GM21619 (cell line): Measurements from ENCODE around the gene SESN1.
"Not testable (repeated sequence)": the region's sequence is repeated elsewhere in the genome, so short reads cannot be mapped to it uniquely, and the experiment has no call there.

Source experiments
- ATAC-seq: cut with Tn5 transposase; IDR thresholded peaks from one replicate; pipeline ENCODE4 v1.9.1; 2021; ENCODE audit not compliant: unreplicated experiment

The SESN1 gene

DNA sequence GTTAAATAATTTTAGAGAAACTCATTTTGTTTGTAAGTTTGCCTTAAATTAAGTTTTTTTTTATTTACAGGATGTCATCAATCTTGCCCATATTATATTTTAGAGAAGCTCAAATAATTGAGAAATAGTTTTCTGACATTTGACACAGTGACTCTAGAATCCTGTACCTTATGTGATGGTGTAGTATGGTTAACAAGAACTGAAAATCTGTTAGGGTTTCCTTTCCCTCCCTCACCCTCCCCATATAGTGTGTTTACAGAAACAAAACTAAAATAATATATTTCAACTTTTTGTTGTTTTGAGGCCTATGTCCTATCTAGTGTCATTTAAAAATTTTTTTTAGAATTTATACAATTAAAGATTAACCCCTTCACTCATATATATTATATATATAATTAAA lies 91.8 kb downstream of the SESN1 start:
- ATAC-seq, result no peak

DNA sequence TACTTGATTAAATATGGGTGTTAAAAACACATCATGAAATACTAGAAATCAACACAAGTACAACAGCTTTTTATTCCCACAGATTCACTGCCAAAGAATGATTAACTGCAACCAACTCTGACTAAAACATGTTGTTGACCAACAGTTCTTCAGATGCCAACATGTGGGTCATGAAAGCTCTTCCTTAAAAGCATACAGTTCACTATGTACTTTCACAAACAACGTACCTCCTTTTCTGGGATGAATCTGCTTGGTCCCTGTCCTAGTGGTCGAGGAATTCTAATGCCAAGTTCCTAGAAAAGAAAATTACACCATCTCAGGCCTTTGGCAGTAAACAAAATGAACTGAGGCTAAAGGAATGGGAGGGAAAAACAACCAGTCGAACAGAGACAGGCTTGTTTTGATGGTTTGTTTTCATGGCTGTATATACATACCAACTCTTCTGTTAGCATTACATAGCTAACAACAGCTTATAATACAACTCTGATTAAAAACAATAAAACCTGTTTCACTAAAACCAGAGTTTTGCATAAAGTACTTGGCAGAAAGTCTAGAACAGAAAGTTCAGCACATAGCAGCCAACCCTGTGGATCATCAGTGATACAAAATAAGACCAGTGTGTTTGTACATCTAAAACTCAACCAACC lies 92.5 kb downstream of the SESN1 start:
- ATAC-seq, result no peak

DNA sequence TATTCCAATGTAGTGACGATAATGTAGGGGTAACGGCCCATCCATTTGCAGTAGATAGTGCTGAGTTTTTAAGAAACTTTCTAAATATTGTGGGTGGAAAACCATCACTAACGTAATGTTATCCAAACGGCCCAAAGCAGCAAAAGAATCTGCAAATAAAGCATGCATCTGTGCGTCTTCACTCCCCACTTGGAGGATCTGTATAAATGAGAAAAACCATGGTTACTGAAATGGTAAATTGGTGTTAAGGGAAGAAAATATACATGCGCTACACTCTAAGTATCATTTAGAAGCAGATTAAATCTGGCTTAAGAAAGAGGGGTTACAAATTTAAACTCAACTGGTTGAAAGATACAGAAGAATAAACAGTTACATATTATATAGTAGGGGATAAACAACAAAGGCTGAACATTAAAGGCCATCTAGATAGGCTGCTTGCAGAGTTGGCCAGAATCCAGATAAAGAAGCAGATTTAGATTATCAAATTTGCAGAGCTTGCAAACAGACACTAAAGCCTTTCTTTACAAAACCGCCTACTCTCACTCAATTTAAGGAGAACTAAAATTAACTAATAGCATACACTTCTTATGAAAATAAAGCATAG lies 93.3 kb downstream of the SESN1 start:
- ATAC-seq, result no peak

DNA sequence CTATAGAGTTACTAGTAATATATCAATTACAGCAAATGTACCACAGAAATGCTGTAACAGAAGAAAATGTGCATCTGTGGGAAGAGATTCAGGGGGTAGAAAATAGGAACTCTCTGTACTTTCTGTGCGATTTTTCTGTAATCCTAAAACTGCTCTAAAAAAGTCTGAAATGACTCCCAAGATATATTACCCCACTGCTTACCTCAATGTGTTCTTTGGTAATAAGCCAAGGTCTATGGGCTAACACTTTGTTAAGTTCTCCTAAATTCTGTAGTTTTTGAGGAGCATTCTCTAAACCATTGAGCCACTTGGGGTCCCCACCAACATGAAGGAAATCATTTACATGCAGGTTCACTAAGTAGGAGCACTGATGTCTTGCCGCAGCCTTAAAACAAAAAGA lies 94.4 kb downstream of the SESN1 start:
- ATAC-seq, result no peak

DNA sequence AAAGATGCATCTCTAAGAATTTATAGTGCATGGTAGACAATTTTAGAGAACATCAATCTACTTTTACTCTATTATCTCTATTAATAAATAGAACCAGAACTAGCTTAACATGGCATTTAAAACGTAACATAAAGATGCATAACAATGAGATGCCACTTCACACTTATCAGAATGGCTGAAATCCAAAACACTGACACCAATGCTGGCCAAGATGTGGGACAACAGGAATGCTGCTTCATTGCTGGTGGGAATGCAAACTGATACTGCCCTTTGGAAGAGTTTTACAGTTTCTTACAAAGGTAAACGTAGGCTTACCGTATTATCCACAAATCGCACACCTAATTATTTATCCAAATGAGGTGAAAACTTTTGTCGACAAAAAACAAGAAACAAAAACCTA lies 95.2 kb downstream of the SESN1 start:
- no peak for ATAC-seq

DNA sequence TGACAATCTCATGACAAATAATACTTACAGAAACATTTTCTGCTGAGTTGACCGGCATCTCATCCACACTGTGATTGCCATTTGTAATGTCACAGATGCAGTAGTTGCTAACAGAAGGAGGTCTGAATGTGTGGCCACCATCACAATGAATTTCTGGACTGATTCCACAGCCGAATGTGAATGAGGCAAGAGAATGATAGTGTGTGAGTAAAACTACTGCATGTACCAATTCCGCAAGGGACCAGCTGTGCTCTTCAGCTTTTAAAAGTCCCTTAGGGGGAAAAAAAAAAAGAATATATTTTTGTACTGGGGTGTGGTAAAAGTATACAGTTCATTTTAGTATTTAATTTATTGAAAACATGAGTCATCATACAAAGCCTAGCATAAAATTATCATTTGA lies 96.2 kb downstream of the SESN1 start:
- no peak for ATAC-seq

DNA sequence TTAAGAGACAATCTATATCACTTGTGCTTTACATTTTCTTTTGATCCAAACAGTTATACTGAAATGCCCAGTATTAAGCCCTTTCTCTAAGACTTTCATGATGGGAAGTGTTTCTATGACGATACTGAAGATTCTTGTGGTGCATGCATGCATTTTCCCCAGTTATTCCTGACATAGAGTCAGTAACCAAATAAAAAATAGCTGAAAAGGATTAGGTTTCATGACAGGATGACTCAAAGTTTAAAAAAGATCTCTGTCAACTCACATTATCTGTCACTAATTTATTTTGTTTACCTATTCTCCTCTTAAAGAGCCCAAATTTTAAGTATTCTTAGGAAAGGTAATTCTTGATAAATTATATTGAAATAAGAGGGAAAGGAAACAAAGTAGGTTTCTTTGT lies 98.4 kb downstream of the SESN1 start:
- no peak for ATAC-seq

DNA sequence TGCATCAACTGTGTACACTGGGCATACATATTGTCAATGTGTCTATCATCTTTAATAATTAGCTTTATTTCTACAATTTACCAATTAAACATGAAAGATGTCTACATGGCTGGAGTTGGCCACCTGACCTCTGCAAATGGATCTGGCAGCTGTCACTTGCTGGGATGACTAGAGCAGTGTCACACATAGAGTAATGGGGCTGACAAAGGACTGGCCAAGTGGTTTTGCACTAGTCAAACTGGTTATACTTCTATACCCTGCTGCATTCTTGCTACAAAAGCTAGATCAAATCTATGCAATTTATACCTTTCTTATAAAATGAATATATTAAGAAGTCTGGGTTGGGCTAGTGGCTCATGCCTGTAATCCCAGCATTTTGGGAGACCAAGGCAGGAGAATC lies 99.3 kb downstream of the SESN1 start:
- ATAC-seq, result no peak

DNA sequence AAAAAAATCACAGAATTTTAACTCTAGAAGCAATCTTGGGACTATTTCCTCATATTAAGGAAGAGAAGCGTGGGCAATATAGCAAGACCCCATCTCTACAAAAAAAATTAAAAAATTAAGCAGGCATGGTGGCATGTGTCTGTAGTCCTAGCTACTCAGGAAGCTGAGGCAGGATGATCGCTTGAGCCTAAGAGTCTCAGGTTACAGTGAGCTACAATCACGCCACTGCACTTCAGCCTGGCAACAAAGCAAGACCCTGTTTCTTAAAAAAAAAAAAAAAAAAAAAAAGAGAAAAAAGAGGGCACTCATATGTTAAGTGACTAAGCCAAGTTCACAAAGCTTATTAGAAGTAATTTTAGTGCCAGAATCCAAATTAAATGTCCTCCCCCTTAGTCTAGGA lies 100.8 kb downstream of the SESN1 start:
- no peak for ATAC-seq

DNA sequence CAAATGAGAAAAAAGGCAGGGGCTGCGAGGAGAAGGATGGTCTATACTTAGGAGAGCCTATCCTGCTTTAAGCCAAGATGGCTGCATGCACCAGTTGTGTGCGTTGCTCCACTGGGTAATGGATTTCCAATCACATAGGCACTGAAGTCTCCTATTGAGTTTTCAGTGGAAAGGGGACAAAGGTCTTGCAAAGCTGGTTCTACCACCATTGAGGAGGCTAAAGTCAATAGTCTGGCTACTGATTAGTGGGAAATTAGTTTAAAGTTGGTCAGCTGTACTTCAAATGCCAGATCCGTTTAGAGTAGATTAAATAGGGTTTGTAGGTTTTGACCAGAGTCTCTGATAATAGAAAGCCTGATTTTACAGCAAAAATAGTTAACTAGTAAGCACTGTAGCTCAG lies 104.9 kb downstream of the SESN1 start:
- ATAC-seq, result no peak

DNA sequence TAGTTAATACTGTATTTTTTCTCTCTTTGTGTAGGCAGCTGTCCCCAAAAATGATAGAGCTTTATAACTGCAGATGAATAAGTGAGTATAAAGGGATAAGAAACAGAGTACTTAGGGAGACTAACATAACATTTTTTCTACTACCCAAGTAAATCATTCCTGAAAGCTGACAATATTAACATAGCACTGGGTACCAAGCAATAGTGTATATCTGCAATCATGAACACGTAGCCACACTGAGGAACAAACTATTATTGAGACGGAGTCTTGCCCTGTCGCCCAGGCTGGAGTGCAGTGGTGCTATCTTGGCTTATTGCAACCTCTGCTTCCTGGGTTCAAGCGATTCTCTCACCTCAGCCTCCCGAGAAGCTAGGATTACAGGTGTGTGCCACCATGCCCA lies 105.9 kb downstream of the SESN1 start:
- no peak for ATAC-seq

DNA sequence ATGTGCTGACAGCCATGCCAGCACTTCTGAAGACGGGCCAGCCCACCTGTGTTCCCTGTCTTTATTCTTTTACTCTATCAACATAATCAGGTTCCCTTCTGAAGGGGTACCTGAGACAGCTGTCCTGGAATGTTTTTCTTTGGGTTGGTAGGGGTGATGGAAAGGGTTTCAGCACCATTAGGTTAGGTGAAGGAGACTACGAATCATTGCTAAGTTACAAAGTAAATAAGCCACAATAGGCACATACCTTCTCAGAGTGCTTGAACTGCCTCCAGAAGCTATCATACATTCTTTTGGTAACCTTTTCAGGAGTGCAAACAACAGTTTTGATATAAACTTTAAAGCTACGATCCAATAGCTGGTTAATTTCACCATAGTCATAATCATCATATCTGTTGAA lies 106.3 kb downstream of the SESN1 start:
- ATAC-seq, result no peak

DNA sequence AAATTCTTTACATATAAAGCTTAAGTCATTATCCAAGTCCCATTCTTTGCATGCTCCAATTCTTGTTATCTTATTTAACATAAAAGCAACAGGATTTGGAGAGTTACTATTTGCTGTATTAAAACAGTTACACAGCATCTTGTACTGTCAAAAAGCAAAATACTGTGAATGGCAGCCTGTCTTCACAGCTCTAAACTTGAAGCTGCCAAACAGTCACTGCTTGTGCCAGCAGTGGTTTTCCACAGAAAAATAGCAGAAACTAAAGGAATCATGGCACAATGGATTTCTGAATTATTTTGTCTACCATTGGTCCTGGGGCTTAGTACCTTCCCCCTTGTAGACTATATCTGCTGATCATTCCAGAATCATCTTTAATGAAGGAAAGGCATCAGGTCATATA lies 107.5 kb downstream of the SESN1 start:
- ATAC-seq, result no peak

DNA sequence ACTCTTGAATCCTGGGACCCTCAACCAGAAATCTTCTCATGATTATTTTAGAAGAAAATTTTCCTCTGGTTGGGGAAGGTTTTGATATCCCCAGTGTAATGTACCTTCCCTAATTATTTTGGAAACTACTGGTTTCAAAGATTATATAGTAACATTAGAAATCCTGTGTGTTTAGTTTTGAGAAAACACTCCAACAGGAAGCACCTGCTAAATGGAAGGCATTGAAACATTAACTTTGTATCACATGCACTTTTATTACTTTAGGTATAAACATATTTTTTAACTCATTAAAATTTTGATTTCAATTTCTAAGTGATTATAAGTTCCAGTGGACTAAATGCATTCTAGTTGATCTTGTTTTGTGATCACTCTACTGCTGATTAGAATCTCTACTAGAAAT lies 109.3 kb downstream of the SESN1 start:
- no peak for ATAC-seq

DNA sequence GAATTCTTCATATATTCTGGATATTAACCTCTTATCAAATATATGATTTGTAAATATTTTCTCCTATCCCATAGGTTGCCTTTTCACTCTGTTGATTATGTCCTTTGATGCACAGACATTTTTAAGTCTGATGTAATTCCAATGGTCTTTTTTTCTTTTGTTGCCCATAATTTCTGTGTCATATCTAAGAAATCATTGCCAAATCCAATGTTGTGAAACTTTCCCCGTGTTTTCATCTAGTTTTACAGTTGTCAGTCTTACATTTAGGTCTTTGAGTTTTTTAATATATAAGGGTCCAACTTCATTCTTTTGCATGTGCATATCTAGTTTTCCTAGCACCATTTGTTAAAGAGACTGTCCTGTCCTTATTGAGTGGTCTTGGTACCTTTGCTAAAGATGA lies 111.5 kb downstream of the SESN1 start:
- ATAC-seq, result no peak

DNA sequence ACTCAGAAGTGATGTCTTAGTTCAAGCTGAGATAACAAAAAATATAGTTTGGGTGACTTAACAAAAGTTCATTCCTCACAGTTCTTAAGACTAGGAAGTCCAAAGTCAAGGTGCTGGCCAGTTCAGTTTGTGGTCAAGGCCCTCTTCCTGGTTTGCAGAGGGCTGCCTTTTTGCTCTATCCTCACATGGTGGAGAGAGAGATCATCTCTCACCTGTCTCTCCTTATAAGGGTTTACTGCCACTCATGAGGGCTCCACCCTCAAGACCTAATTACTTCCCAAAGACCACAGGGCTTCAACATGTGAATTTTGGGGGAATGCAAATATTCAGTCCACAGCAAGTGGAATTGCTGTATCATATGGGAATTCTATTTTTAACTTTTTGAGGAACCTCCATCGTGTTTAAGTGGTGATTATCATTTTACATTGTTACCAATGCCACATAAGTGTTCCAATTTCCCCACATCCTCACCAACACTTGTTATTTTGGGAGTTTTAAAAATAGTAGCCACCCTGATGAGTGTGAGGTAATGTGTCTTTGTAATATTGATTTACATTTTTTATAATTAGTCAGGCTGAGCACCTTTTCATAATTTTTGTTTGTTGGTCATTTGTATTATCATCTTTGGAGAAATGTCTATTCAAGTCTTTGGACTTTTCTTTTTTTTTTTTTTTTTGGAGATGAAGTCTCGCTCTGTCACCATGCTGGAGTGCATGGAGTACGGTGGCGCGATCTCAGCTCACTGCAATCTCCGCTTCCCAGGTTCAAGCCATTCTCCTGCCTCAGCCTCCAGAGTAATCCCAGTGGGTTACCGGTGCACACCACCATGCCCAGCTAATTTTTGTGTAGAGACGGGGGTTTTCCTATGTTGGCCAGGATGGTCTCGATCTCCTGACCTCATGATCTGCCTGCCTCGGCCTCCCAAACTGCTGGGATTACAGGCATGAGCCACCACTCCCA lies 112.2 kb downstream of the SESN1 start:
- ATAC-seq, result no peak

DNA sequence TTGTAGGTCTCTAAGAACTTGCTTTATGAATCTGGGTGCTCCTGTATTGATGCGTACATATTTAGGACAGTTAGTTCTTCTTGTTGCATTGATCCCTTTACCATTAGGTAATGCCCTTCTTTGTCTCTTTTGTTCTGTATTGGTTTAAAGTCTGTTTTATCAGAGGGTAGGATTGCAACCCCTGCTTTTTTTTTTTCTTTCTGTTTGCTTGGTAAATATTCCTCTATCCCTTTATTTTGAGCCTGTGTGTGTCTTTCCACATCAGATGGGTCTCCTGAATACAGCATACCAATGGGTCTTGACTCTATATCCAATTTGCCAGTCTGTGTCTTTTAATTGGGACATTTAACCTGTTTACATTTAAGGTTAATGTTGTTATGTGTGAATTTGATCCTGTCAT lies 116.0 kb downstream of the SESN1 start:
- ATAC-seq, result not testable (repeated sequence)

DNA sequence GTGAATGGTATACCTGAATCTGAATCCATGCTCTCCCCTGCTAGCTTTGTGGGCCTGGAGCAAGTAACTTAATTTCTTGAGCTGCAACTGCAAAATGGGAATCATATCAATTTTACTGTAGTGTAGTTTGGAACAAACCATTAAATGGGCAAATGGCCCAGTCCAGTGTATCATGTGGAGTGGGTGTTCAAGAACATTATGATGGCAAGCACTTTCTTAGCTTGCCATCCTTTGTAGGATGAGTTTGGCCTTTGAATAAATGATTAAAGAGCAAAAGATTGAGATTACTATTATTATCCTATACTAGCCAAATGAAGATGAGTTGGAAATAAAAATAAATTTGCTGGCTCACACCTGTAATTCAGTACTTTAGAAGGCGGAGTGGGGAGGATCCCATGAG lies 120.4 kb downstream of the SESN1 start:
- ATAC-seq, result no peak

DNA sequence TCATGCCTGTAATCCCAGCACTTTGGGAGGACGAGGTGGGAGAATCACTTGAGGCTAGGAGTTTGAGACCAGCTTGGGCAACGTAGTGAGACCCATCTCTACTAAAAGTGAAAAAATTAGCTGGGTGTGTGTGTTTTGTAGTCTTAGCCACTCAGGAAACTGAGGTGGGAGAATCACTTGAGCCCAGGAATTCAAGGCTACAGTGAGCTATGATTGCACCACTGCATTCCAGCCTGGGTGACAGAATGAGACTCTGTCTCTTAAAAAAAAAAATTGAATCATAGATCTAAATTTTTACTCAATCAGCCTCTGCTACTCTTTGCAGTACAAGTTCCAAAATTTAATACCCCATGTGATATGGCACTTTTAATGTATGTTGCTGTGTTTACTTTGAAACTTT lies 124.9 kb downstream of the SESN1 start:
- ATAC-seq, result no peak

DNA sequence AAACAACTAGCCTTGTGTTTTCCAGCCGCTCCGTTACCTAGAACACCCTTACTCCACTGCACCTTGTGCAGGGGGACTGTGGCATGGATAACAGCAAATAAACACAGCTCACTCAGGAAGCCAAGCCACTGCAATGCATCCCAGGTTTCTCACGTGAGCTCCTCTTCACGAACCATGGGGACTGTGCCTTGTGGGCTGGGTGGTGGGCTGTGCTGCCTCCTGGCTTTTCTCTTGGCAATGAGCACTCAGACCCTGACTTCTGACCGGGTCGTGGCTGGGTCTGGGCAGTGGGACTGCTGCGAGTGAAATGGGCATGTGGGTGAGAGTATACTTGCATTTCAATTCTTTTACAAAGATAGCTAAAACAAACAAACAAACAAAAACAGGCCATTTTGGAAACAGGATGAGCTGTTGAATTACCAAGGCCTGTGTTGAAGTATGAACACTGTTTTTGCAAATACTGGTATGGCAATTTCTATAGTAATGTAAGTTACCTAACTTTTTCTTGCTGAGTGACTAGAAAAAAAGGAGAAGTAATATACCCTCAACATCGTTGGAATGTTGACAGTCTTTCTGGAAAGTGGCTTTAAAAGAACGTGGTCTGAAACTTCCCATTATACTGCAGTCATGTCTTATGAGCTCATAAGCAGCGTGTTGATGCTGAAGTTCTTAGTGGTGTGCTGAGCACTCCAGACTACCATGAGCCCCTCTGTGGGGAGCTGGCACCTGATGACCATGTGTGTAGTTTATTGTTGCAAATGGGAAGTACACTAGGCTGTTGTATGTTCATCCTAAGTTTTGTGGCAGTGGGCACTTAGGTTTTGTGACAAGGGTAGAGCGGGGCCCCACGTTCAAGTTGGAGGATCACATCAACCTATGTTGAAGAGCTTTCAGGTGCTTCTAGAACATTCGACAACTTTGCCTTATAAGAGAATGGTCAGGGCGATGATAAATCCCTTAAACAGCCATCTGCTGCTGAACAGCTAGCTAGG lies 126.0 kb downstream of the SESN1 start:
- ATAC-seq, result no peak
